A673 (cell line): ENCODE data around the gene TIGD6.
"Not testable (repeated sequence)": the region's sequence is repeated elsewhere in the genome, so short reads cannot be mapped to it uniquely, and the experiment has no call there.

Experiments used
- EZH2 ChIP-seq: fragments of 200-600 bp; sonication (generic); IDR thresholded peaks from 2 replicates; pipeline ENCODE4 v1.6.1; 2017; ENCODE audit warnings: borderline replicate concordance, low read depth, mild to moderate bottlenecking, mixed read lengths, antibody characterized with exemption, low read length; ENCODE audit not compliant: poor library complexity, severe bottlenecking
- TF ChIP-seq, protein P1 (sequence below): fragments of 300-800, 200-600 bp; sonication (generic); conservative IDR thresholded peaks from 2 replicates; pipeline ENCODE4 v1.5.1; 2017; ENCODE audit warnings: low read depth, mild to moderate bottlenecking, antibody characterized with exemption, low read length, moderate library complexity, mixed read lengths

DNA sequence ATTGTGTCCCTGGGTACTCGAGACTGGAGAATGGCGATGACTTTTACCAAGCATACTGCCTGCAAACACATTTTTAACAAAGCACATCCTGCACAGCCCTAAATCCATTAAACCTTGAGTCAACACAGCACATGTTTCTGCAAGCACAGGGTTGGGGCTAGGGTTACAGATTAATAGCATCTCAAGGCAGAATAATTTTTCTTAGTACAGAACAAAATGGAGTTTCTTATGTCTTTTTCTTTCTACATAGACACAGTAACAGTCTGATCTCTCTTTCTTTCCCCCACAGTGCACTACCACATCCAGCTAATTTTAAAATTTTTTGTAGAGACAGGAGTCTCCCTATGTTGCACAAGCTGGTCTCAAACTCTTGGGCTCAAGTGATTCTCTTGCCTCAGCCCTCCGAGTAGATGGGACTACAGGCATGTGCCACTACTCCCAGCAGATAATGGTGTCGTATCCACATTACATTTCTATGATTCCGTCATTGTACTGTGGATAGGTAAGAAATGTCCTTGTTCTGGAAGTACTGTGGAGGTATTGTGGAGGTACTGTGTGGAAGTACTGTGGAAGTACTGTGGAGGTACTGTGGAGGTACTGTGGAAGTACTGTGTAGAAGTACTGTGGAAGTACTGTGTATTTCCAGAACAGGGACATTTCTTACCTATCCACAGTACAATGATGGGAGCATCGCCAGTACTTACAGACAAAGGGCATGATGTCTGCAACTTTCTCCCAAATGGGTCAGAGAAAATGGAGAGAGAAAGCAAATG is 57.1 kb downstream of the TIGD6 start:
- TF ChIP-seq, protein P1, sequence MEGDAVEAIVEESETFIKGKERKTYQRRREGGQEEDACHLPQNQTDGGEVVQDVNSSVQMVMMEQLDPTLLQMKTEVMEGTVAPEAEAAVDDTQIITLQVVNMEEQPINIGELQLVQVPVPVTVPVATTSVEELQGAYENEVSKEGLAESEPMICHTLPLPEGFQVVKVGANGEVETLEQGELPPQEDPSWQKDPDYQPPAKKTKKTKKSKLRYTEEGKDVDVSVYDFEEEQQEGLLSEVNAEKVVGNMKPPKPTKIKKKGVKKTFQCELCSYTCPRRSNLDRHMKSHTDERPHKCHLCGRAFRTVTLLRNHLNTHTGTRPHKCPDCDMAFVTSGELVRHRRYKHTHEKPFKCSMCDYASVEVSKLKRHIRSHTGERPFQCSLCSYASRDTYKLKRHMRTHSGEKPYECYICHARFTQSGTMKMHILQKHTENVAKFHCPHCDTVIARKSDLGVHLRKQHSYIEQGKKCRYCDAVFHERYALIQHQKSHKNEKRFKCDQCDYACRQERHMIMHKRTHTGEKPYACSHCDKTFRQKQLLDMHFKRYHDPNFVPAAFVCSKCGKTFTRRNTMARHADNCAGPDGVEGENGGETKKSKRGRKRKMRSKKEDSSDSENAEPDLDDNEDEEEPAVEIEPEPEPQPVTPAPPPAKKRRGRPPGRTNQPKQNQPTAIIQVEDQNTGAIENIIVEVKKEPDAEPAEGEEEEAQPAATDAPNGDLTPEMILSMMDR, result not testable (repeated sequence)
- TF ChIP-seq EZH2, result not testable (repeated sequence)
